C4-2B (cell line): ENCODE results near the gene CTDP1.

Experiments
- ZFX ChIP-seq: fragments of 450-650 bp; IDR thresholded peaks from 2 replicates; pipeline ENCODE4 v1.6.1; 2017
- TF ChIP-seq, protein P1 (sequence below): fragments of 450-650 bp; conservative IDR thresholded peaks from 2 replicates; pipeline ENCODE4 v1.5.1; 2017; ENCODE audit warnings: mild to moderate bottlenecking

DNA sequence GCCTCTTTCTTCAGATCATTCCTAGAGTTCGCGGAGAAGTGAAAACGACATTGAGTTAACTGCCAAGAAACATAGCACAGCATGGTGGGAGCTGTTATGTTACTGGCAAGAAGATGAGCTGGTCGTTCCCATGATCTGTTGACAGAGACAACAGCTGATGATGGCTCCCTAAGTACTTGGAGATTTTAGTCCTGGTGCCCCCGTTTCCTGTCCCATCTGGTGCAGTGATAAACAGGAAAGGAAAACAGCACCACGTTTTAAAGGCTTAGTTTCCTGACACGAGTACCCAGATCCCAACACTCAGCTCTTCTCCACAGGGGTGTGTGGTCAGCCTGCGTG, 61.7 kb downstream of the CTDP1 start:
- TF ChIP-seq, protein P1, sequence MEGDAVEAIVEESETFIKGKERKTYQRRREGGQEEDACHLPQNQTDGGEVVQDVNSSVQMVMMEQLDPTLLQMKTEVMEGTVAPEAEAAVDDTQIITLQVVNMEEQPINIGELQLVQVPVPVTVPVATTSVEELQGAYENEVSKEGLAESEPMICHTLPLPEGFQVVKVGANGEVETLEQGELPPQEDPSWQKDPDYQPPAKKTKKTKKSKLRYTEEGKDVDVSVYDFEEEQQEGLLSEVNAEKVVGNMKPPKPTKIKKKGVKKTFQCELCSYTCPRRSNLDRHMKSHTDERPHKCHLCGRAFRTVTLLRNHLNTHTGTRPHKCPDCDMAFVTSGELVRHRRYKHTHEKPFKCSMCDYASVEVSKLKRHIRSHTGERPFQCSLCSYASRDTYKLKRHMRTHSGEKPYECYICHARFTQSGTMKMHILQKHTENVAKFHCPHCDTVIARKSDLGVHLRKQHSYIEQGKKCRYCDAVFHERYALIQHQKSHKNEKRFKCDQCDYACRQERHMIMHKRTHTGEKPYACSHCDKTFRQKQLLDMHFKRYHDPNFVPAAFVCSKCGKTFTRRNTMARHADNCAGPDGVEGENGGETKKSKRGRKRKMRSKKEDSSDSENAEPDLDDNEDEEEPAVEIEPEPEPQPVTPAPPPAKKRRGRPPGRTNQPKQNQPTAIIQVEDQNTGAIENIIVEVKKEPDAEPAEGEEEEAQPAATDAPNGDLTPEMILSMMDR: no peak
- no peak for TF ChIP-seq ZFX
